Neural progenitor cell (in vitro differentiated cells): ENCODE results near the gene HOXD4.

Source experiments
- CTCF ChIP-seq: fragments of 200-600 bp; sonication (generic); IDR thresholded peaks from 2 replicates; pipeline ENCODE4 v1.5.1; 2017; ENCODE audit warnings: antibody characterized with exemption, mild to moderate bottlenecking
- EZH2 ChIP-seq: fragments of 200-600 bp; sonication (generic); IDR thresholded peaks from 2 replicates; pipeline ENCODE4 v1.6.1; 2017; ENCODE audit warnings: antibody characterized with exemption, mild to moderate bottlenecking, moderate library complexity

GRCh38 chr2:176114120-176114929, 37.0 kb upstream of the HOXD4 start:
- TF ChIP-seq EZH2 (peak; percentile 71), CTCF (no peak)
